IMR-90 (cell line): Measurements from ENCODE around the gene HAAO.

Source experiments
- BHLHE40 ChIP-seq: fragments of 150-350 bp; IDR thresholded peaks from 2 replicates; pipeline ENCODE4 v1.6.1; 2016; ENCODE audit warnings: mild to moderate bottlenecking, low read depth, low read length
- CEBPB ChIP-seq: IDR thresholded peaks from 2 replicates; pipeline ENCODE4 v1.6.1; 2012; ENCODE audit warnings: low read depth, low read length, improper control_type of control experiment
- CTCF ChIP-seq: conservative IDR thresholded peaks from 2 replicates; pipeline ENCODE4 v1.5.1; 2012; ENCODE audit warnings: mild to moderate bottlenecking, low read depth, low read length, improper control_type of control experiment
- FOS ChIP-seq: fragments of 150-350 bp; IDR thresholded peaks from 2 replicates; pipeline ENCODE4 v1.6.1; 2016; ENCODE audit warnings: low read depth, low read length
- MAFK ChIP-seq: IDR thresholded peaks from 2 replicates; pipeline ENCODE4 v1.6.1; 2012; ENCODE audit warnings: low read depth, low read length, improper control_type of control experiment
- MAZ ChIP-seq: IDR thresholded peaks from 2 replicates; pipeline ENCODE4 v1.6.1; 2012; ENCODE audit warnings: low read depth, mild to moderate bottlenecking, low read length, improper control_type of control experiment, moderate library complexity, borderline replicate concordance
- MXI1 ChIP-seq: IDR thresholded peaks from 2 replicates; pipeline ENCODE4 v1.6.1; 2012; ENCODE audit warnings: low read depth, mild to moderate bottlenecking, low read length, moderate library complexity, borderline replicate concordance
- NFE2L2 ChIP-seq: fragments of 150-350 bp; IDR thresholded peaks from 2 replicates; pipeline ENCODE4 v1.6.1; 2016; ENCODE audit warnings: low read depth, mild to moderate bottlenecking, low read length
- POLR2A ChIP-seq: IDR thresholded peaks from 2 replicates; pipeline ENCODE4 v1.6.1; 2012; ENCODE audit warnings: mild to moderate bottlenecking, low read depth, low read length
- RAD21 ChIP-seq: IDR thresholded peaks from 2 replicates; pipeline ENCODE4 v1.6.1; 2012; ENCODE audit warnings: low read length, improper control_type of control experiment
- RCOR1 ChIP-seq: IDR thresholded peaks from 2 replicates; pipeline ENCODE4 v1.6.1; 2012; ENCODE audit warnings: mild to moderate bottlenecking, low read length, improper control_type of control experiment; ENCODE audit not compliant: insufficient replicate concordance
- RFX5 ChIP-seq: IDR thresholded peaks from 2 replicates; pipeline ENCODE4 v1.8.0; 2012; ENCODE audit warnings: low read depth, mild to moderate bottlenecking, low read length, moderate library complexity
- TF ChIP-seq, protein P1 (sequence below): fragments of 150-350 bp; IDR thresholded peaks from 2 replicates; pipeline ENCODE4 v1.6.1; 2016; ENCODE audit warnings: low read depth, mild to moderate bottlenecking, low read length, moderate library complexity, borderline replicate concordance
- TF ChIP-seq, protein P2 (sequence below): fragments of 150-350 bp; IDR thresholded peaks from 2 replicates; pipeline ENCODE4 v1.6.1; 2017; ENCODE audit warnings: mild to moderate bottlenecking, antibody characterized with exemption, low read length, low read depth

GRCh38 chr2:42802150-42802549 is 9.8 kb upstream of the HAAO start:
- TF ChIP-seq CTCF: no peak
- no peak for TF ChIP-seq NFE2L2
- no peak for TF ChIP-seq MXI1
- TF ChIP-seq RCOR1: no peak
- no peak for TF ChIP-seq POLR2A
- TF ChIP-seq MAZ: no peak
- TF ChIP-seq MAFK: no peak
- TF ChIP-seq, protein P1, sequence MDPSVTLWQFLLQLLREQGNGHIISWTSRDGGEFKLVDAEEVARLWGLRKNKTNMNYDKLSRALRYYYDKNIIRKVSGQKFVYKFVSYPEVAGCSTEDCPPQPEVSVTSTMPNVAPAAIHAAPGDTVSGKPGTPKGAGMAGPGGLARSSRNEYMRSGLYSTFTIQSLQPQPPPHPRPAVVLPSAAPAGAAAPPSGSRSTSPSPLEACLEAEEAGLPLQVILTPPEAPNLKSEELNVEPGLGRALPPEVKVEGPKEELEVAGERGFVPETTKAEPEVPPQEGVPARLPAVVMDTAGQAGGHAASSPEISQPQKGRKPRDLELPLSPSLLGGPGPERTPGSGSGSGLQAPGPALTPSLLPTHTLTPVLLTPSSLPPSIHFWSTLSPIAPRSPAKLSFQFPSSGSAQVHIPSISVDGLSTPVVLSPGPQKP: no peak
- TF ChIP-seq CEBPB: no peak
- TF ChIP-seq RAD21: no peak
- TF ChIP-seq FOS: no peak
- TF ChIP-seq RFX5: no peak
- TF ChIP-seq, protein P2, sequence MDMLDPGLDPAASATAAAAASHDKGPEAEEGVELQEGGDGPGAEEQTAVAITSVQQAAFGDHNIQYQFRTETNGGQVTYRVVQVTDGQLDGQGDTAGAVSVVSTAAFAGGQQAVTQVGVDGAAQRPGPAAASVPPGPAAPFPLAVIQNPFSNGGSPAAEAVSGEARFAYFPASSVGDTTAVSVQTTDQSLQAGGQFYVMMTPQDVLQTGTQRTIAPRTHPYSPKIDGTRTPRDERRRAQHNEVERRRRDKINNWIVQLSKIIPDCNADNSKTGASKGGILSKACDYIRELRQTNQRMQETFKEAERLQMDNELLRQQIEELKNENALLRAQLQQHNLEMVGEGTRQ: no peak
- TF ChIP-seq BHLHE40: no peak
